IgD-negative memory B cell (primary cell): Measurements from ENCODE around the gene LATS1. TPM values are rescaled to one million over a fixed set of nuclear protein-coding genes. Genes with fewer than 3 reads are reported as not detected.
"Not testable (repeated sequence)": the region's sequence is repeated elsewhere in the genome, so short reads cannot be mapped to it uniquely, and the experiment has no call there.

Experiments used
- H3K27ac Mint-ChIP-seq, 3 donors: one replicate each; pipeline ENCODE4 v1.8.0; 2020 to 2022; ENCODE audit warnings: mild to moderate bottlenecking in 3 of 3, mixed read lengths in 3 of 3, moderate library complexity in 1 of 3
- H3K27me3 Mint-ChIP-seq: one replicate; pipeline ENCODE4 v1.8.0; 2021; ENCODE audit warnings: mixed read lengths
- H3K36me3 Mint-ChIP-seq: one replicate; pipeline ENCODE4 v1.8.0; 2020; ENCODE audit warnings: mild to moderate bottlenecking, mixed read lengths
- H3K4me1 Mint-ChIP-seq, 3 donors: one replicate each; pipeline ENCODE4 v1.8.0; 2020 to 2022; ENCODE audit warnings: mixed read lengths in 3 of 3, mild to moderate bottlenecking in 1 of 3
- H3K4me3 Mint-ChIP-seq, 4 donors: one replicate each; pipeline ENCODE4 v1.8.0; 2020 to 2022; ENCODE audit warnings: mild to moderate bottlenecking in 4 of 4, mixed read lengths in 4 of 4, moderate library complexity in 3 of 4
- H3K9me3 Mint-ChIP-seq, 3 donors: one replicate each; pipeline ENCODE4 v1.8.0; 2020 to 2021; ENCODE audit warnings: mixed read lengths in 3 of 3, mild to moderate bottlenecking in 1 of 3
- polyA plus RNA-seq: library from polyadenylated mRNA; unstranded; fragments of 300-500 nt; fragmentation: Illumina TruSeq; gene quantifications from one replicate; pipeline ENCODE4 v1.2.3, GENCODE V29; 2021

The LATS1 gene
- polyA plus RNA-seq, 1 donor from 2014 or later: 12.4 TPM

- H3K4me3 Mint-ChIP-seq: peak overlapping the region; percentile 90 to 95 (median 94)
- H3K4me1 Mint-ChIP-seq: peaks cover 24 to 27% (median 25%) of the 10 kb centered on the region in 3 donors
- not testable (repeated sequence) for H3K27me3 Mint-ChIP-seq, H3K9me3 Mint-ChIP-seq, H3K36me3 Mint-ChIP-seq
- peak overlapping the region; percentile 62 to 91 (median 86) for H3K27ac Mint-ChIP-seq
Observed at GRCh38 chr6:149749082-149749593, 31.2 kb upstream of the LATS1 start.

GRCh38 chr6:149746147-149746946, 28.4 kb upstream of the LATS1 start, which contains the start of gene NUP43:
Gene NUP43 (minus strand): TSS chr6:149746529. CDS start chr6:149746495, 34 bp downstream.
- H3K27ac Mint-ChIP-seq: peak within 1 kb of the TSS; percentile 87 to 96 (median 91)
- H3K4me1 Mint-ChIP-seq: peaks cover 20 to 24% (median 22%) of the 10 kb centered on the region in 3 donors
- H3K4me3 Mint-ChIP-seq: peak within 1 kb of the TSS; percentile 94 to 98 (median 96)
- H3K36me3 Mint-ChIP-seq: no peaks in the 10 kb centered on the region
- H3K9me3 Mint-ChIP-seq: no peaks in the 10 kb centered on the region
- no peaks in the 10 kb centered on the region for H3K27me3 Mint-ChIP-seq

- Mint-ChIP-seq H3K27ac (peak overlapping the region; percentile 83 to 96 (median 91)), H3K4me3 (peak overlapping the region; percentile 94 to 98 (median 96)), H3K4me1 (peaks cover 15 to 19% (median 17%) of the 10 kb centered on the region in 3 donors)
- not testable (repeated sequence) for H3K36me3 Mint-ChIP-seq, H3K9me3 Mint-ChIP-seq, H3K27me3 Mint-ChIP-seq
Observed at GRCh38 chr6:149745252-149745651, 27.4 kb upstream of the LATS1 start.

DNA sequence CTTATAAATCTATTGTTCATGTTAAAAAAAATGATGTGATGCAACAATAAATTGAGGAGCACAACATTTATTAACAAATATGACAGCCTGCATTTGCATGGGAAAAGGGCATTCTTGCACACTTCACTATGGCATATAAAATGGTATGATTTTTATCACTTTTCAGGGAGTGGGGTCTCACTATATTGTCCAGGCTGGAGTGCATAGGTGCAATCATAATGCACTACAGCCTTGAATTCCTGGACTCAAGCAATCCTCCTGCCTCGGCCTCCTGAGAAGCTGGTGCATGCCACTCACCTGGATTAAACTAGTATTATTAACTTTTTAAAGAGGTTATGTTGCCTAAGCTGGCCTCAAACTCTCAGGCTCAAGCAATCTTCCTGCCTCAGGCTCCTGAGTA, 17.0 kb upstream of the LATS1 start:
- Mint-ChIP-seq H3K4me1 (peaks cover 0 to 3% (median 3%) of the 10 kb centered on the region in 3 donors), H3K4me3 (no peak overlapping the region), H3K27me3 (no peaks in the 10 kb centered on the region), H3K27ac (no peak overlapping the region), H3K36me3 (peaks cover 7% of the 10 kb centered on the region), H3K9me3 (no peaks in the 10 kb centered on the region)

DNA sequence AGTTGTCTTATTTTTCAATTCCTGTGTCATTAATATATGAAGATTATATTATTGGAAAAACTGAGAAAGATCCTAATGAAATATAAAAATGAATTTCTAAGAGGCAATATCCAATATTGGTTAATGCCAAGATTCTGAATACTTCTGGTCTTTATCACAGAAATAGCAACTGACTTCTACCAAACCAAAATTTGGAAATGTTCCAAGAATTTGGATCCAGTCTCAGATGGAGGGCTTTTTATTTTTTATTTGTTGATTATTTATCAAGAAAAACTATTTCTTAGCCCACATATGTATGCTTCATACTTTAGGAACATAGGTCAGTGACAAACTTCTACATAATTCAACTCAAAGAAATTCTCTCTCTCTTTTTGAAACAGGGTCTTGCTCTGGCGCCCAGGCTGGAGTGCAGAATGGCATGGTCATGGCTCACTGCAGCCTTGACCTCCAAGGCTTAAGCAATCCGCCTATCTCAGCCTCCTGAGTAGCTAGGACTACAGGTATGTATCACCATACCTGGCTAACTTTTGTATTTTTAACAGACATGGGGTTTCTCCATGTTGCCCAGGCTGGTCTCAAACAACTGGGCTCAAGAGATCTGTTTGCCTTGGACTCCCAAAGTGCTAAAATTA, 15.3 kb upstream of the LATS1 start:
- H3K36me3 Mint-ChIP-seq: peaks cover 4% of the 10 kb centered on the region
- H3K4me1 Mint-ChIP-seq: peaks cover 0 to 4% (median 0%) of the 10 kb centered on the region in 3 donors
- H3K27ac Mint-ChIP-seq: no peak overlapping the region
- H3K27me3 Mint-ChIP-seq: no peaks in the 10 kb centered on the region
- H3K4me3 Mint-ChIP-seq: no peak overlapping the region
- H3K9me3 Mint-ChIP-seq: no peaks in the 10 kb centered on the region

DNA sequence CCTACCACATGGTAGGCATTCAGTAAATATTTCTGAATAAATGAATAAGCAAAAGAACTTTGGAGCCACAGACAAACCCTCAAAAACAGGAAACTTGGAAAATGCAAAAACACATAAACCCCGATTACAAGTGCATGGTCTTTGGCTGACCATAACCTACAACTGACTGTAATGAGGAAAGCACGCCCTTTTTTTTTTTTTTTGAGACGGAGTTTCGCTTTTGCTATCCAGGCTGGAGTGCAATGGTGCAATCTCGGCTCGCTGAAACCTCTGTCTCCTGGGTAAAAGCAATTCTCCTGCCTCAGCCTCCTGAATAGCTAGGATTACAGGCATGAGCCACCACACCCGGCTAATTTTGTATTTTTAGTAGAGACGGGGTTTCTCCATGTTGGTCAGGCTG, 11.9 kb upstream of the LATS1 start:
- Mint-ChIP-seq H3K4me3 (no peak overlapping the region), H3K27me3 (no peaks in the 10 kb centered on the region), H3K9me3 (no peaks in the 10 kb centered on the region), H3K27ac (no peak overlapping the region), H3K4me1 (peaks cover 0 to 7% (median 0%) of the 10 kb centered on the region in 3 donors), H3K36me3 (peaks cover 2% of the 10 kb centered on the region)

- peaks cover 5% of the 10 kb centered on the region for H3K36me3 Mint-ChIP-seq
- H3K27ac Mint-ChIP-seq: peak overlapping the region in 1 of 3 donors; percentile 76
- no peaks in the 10 kb centered on the region for H3K27me3 Mint-ChIP-seq
- no peaks in the 10 kb centered on the region for H3K9me3 Mint-ChIP-seq
- peaks cover 0 to 9% (median 0%) of the 10 kb centered on the region in 3 donors for H3K4me1 Mint-ChIP-seq
- peak overlapping the region in 2 of 4 donors; percentile 9 to 69 for H3K4me3 Mint-ChIP-seq
Observed at GRCh38 chr6:149728499-149729234, 10.8 kb upstream of the LATS1 start.

- no peaks in the 10 kb centered on the region for H3K27me3 Mint-ChIP-seq
- no peaks in the 10 kb centered on the region for H3K9me3 Mint-ChIP-seq
- peak overlapping the region in 1 of 3 donors; percentile 76 for H3K27ac Mint-ChIP-seq
- H3K36me3 Mint-ChIP-seq: peaks cover 5% of the 10 kb centered on the region
- peak overlapping the region in 1 of 4 donors; percentile 69 for H3K4me3 Mint-ChIP-seq
- H3K4me1 Mint-ChIP-seq: peaks cover 0 to 9% (median 0%) of the 10 kb centered on the region in 3 donors
Observed at GRCh38 chr6:149727793-149728498, 10.0 kb upstream of the LATS1 start.

DNA sequence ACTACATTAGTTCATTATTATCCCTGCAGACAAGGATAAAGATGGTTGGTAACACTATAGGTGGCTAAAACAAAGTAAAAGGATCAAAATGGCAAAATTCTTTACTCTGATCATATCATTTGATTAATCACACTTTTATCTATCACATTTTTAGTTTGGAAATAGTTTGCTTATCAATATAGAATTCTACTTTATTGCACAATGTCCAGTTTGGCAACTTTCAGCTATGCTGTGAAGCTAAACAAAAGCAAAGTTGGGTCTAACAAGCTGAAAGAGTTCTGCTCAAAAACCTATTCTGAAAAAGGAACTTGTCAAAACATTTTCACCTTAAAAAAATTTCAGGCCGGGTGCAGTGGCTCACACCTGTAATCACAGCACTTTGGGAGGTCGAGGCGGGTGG, 7.9 kb upstream of the LATS1 start:
- Mint-ChIP-seq H3K4me3 (no peak overlapping the region), H3K36me3 (peaks cover 3% of the 10 kb centered on the region), H3K27ac (no peak overlapping the region), H3K9me3 (no peaks in the 10 kb centered on the region), H3K27me3 (no peaks in the 10 kb centered on the region), H3K4me1 (peaks cover 0 to 9% (median 0%) of the 10 kb centered on the region in 3 donors)

GRCh38 chr6:149723771-149724417, 6.0 kb upstream of the LATS1 start:
- Mint-ChIP-seq H3K4me3 (no peak overlapping the region), H3K36me3 (peaks cover 3% of the 10 kb centered on the region), H3K27ac (peak overlapping the region in 1 of 3 donors; percentile 46), H3K4me1 (peaks cover 0 to 11% (median 2%) of the 10 kb centered on the region in 3 donors), H3K9me3 (no peaks in the 10 kb centered on the region), H3K27me3 (no peaks in the 10 kb centered on the region)

DNA sequence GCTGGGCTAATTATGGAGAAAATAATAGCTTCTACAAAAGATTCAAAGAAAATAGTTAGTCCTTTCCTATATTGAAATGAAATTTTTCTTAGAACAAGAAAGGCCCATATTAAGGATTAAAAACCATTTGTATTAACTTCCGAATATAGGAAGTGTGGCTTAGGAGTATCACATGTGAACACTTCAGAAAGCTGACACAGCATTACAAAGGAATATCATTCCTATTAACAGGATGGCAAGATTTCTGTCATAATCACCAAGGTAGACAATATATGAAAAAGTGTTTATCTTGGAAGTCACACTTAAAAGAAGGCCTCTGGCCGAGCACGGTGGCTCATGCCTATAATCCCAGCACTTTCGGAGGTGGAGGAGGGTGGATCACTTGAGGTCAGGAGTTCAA, 5.4 kb upstream of the LATS1 start:
- Mint-ChIP-seq H3K4me1 (peaks cover 4 to 9% (median 4%) of the 10 kb centered on the region in 3 donors), H3K9me3 (no peaks in the 10 kb centered on the region), H3K36me3 (peaks cover 3% of the 10 kb centered on the region), H3K27me3 (no peaks in the 10 kb centered on the region), H3K4me3 (no peak overlapping the region), H3K27ac (no peak overlapping the region)

- H3K4me3 Mint-ChIP-seq: peak overlapping the region in 3 of 4 donors; percentile 25 to 65 (median 41)
- peaks cover under 1% of the 10 kb centered on the region for H3K36me3 Mint-ChIP-seq
- no peaks in the 10 kb centered on the region for H3K27me3 Mint-ChIP-seq
Observed at GRCh38 chr6:149719531-149719930, 1.6 kb upstream of the LATS1 start.

GRCh38 chr6:149717255-149717587, 680 bp downstream of the LATS1 start:
- Mint-ChIP-seq H3K4me3 (peak overlapping the region; percentile 91 to 100 (median 96)), H3K36me3 (no peaks in the 10 kb centered on the region), H3K9me3 (no peaks in the 10 kb centered on the region), H3K27me3 (no peaks in the 10 kb centered on the region), H3K27ac (peak overlapping the region; percentile 95 to 98 (median 98)), H3K4me1 (peaks cover 16 to 25% (median 23%) of the 10 kb centered on the region in 3 donors)

More at GRCh38 chr6:149719531-149719930, 1.6 kb upstream of the LATS1 start:
- Mint-ChIP-seq H3K4me1 (peaks cover 16 to 23% (median 23%) of the 10 kb centered on the region in 3 donors), H3K27ac (peak overlapping the region in 2 of 3 donors; percentile 5 to 28), H3K9me3 (no peaks in the 10 kb centered on the region)
